IPS-15b (cell line): ENCODE measurements around the gene DUS4L.

Source experiments
- H3K27me3 ChIP-seq: one replicate; pipeline ENCODE4 v1.6.1; 2013; ENCODE audit warnings: low read length; ENCODE audit not compliant: control insufficient read depth, insufficient read depth
- H3K36me3 ChIP-seq: one replicate; pipeline ENCODE4 v1.6.1; 2013; ENCODE audit warnings: low read length; ENCODE audit not compliant: control insufficient read depth, insufficient read depth
- H3K4me1 ChIP-seq: one replicate; pipeline ENCODE4 v1.6.1; 2013; ENCODE audit warnings: mild to moderate bottlenecking, low read length; ENCODE audit not compliant: control insufficient read depth, insufficient read depth
- H3K4me3 ChIP-seq: one replicate; pipeline ENCODE4 v1.5.1; 2013; ENCODE audit warnings: low read depth, low read length
- H3K9ac ChIP-seq: one replicate; pipeline ENCODE4 v1.6.1; 2013; ENCODE audit warnings: low read depth, mild to moderate bottlenecking, low read length
- H3K9me3 ChIP-seq: one replicate; pipeline ENCODE4 v1.6.1; 2013; ENCODE audit warnings: mild to moderate bottlenecking, low read length; ENCODE audit not compliant: control insufficient read depth, insufficient read depth

Gene DUS4L

DNA sequence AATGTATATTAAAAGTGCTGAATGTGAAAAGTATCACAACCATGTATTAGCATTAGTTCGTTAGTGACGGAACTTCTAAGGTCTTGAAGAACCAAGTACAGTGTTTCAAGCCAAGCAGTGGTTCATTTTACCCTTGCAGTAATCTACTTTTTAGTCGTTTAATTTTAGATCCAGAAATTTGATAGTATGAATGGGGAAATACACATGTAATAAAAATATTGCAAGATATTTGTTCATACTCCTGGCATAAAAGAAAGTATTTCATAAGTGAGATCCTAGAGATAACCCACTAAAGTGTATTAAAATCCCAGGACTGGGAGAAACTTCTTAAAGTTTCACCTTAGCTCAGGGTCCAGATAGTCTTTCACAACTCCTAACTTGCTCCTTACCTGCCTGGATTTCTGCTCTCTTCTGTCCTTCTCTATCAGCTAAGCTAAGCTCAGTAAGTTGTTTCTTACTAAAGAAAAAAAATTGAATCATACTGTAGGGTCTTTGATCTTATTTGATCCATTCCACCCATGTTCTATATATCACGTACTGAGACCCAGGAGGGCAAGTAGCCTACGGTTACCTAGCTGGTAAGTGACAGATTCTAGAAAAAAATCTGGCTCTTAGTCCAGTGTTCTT lies 17.7 kb downstream of the DUS4L start:
- H3K27me3 ChIP-seq, result no peaks in the 10 kb centered on the region
- no peaks in the 10 kb centered on the region for H3K36me3 ChIP-seq
- H3K4me1 ChIP-seq, result peaks cover 4% of the 10 kb centered on the region
- H3K4me3 ChIP-seq, result no peak overlapping the region
- H3K9me3 ChIP-seq, result no peaks in the 10 kb centered on the region
- H3K9ac ChIP-seq, result no peak overlapping the region

DNA sequence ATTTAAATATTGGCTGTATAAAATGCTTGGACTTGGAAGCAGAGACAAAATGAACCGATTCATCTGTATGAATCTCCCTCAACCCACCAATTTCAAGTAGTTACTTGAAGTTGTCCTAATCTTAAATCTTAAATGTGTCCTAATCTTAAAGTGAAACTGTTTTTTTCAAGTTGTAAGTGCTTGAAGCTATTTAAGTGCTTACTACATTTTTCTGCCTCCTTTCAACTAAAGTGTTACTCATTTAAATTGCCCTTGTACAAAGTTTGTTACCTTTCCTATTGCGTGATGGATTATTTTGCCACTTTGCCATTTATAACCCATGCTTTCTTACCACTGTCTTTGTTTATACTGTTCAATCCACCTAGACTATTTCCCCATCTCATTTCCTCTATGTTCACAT lies 19.1 kb downstream of the DUS4L start:
- Histone ChIP-seq H3K9me3 (no peaks in the 10 kb centered on the region), H3K4me3 (no peak overlapping the region), H3K36me3 (no peaks in the 10 kb centered on the region), H3K4me1 (peaks cover 4% of the 10 kb centered on the region), H3K27me3 (no peaks in the 10 kb centered on the region), H3K9ac (no peak overlapping the region)

DNA sequence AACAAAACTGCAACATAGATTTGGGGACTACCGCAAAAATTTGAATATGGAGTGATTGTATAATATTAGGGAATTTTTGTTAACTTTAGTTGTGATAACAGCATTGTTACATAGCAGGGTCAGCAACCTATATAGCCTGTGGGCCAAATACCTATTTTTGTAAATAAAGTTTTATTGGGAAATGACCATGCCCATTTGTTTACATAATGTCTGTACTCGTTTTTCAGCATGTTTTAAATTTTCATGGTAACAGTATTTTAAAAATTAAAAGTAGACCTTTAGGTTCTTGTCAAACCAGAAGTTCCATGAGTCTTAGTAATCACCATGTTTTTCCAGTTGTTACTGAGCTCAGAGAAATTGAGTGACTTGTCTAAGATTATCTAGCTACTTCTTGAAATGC lies 20.9 kb downstream of the DUS4L start:
- Histone ChIP-seq H3K4me3 (no peak overlapping the region), H3K36me3 (no peaks in the 10 kb centered on the region), H3K27me3 (no peaks in the 10 kb centered on the region)

DNA sequence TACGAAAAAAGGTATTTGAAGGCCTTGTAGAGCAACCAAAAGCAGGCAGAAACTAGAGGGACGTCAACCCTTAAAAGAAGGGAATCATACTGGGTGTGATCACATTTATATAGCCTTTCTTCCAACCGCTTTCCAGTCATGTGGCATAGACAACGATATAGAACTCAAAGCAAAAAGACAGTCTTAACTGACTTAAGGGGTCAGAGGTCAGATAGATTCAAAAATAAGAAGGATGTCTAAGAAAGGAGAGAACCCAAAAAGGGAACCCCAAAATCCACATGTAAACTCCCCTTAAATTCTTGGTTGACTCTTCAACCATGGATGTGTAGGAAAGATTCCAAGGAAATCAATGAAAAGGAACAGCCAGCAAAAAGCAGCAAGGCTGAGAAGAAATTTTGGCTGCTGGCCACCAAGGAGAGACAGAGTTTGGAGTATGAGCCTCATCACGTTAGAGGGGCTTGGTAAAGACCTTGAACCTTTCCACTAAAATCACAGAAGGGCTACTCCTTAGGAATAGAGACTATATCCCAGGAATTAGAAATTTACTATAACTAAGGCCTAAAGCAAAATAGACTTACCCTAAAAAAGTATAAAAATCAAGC lies 24.9 kb downstream of the DUS4L start:
- no peaks in the 10 kb centered on the region for H3K27me3 ChIP-seq
- no peak overlapping the region for H3K9ac ChIP-seq
- no peaks in the 10 kb centered on the region for H3K36me3 ChIP-seq
- H3K4me1 ChIP-seq, result no peaks in the 10 kb centered on the region
- no peak overlapping the region for H3K4me3 ChIP-seq
- no peaks in the 10 kb centered on the region for H3K9me3 ChIP-seq

More for the DNA sequence above, 20.9 kb downstream of the DUS4L start:
- Histone ChIP-seq H3K9ac (no peak overlapping the region), H3K4me1 (peaks cover 4% of the 10 kb centered on the region), H3K9me3 (no peaks in the 10 kb centered on the region)

DNA sequence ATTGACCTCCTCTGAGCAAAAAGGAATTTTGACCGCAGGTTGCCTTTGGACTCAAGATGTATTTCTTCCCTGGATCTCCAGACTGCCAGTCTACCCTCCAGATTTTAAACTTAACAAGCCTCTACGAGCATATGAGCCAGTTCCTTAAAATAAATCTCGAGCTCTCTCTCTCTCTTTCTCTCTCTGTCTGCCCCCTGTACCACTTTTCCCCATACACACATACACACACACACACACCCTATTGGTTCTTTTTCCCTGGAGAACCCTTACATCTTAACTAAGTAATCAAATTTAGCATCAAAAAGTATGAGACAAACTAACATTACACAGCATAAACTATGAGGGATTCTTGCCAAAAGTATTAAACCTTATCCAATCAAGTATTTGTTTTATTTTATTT lies 27.6 kb downstream of the DUS4L start:
- no peak overlapping the region for H3K4me3 ChIP-seq
- H3K9ac ChIP-seq, result no peak overlapping the region
- H3K9me3 ChIP-seq, result no peaks in the 10 kb centered on the region
- H3K36me3 ChIP-seq, result no peaks in the 10 kb centered on the region
- no peaks in the 10 kb centered on the region for H3K27me3 ChIP-seq
- H3K4me1 ChIP-seq, result no peaks in the 10 kb centered on the region

DNA sequence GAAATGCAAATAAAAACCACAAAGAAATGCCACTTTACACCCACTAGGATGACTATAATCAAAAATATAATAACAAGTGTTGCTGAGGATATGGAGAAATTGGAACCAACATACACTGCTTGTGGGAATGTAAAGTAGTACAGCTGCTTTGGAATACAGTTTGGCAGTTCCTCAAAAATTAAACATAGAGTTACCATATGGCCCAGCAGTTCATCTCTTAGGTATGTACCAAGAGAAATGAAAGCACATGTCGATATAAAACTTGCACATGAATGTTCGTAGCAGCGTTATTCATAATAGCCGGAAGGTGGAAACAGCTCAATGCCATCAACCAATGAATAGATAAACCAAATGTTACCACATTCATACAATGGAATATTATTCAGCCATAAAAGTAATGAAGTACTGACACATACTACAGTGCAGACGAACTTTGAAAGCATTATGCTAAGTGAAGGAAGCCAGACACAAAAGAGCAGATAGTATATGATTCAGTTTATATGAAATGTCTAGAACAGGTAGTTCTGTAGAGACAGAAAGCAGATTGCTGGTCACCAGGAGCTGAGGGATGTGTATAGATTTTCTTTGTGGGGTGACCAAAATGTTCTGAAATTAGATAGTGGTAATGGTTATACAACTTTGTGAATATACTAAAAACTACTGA lies 28.7 kb downstream of the DUS4L start:
- Histone ChIP-seq H3K36me3 (no peaks in the 10 kb centered on the region), H3K9ac (no peak overlapping the region), H3K9me3 (no peaks in the 10 kb centered on the region), H3K4me1 (no peaks in the 10 kb centered on the region), H3K4me3 (no peak overlapping the region), H3K27me3 (no peaks in the 10 kb centered on the region)

DNA sequence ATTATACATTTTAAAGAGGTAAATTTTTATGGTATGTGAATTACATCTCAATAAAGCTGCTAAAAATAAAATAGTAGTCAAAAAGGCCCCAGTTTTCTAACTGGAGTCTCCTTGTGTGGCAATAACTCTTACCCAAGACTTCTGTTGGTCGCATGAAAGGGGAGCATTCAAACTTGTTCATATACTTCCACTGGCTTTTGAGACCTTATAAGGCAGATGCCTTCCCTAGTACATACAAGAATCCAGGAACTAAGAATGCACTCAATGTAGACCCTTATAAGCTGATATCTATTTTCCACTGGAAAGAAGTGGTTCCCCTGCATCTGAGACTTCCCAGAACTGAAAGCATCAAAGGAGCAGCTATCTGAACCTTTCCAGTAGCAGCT lies 29.2 kb downstream of the DUS4L start:
- H3K27me3 ChIP-seq, result no peaks in the 10 kb centered on the region
- no peaks in the 10 kb centered on the region for H3K9me3 ChIP-seq
- H3K9ac ChIP-seq, result no peak overlapping the region
- no peak overlapping the region for H3K4me3 ChIP-seq
- H3K36me3 ChIP-seq, result no peaks in the 10 kb centered on the region
- no peaks in the 10 kb centered on the region for H3K4me1 ChIP-seq

DNA sequence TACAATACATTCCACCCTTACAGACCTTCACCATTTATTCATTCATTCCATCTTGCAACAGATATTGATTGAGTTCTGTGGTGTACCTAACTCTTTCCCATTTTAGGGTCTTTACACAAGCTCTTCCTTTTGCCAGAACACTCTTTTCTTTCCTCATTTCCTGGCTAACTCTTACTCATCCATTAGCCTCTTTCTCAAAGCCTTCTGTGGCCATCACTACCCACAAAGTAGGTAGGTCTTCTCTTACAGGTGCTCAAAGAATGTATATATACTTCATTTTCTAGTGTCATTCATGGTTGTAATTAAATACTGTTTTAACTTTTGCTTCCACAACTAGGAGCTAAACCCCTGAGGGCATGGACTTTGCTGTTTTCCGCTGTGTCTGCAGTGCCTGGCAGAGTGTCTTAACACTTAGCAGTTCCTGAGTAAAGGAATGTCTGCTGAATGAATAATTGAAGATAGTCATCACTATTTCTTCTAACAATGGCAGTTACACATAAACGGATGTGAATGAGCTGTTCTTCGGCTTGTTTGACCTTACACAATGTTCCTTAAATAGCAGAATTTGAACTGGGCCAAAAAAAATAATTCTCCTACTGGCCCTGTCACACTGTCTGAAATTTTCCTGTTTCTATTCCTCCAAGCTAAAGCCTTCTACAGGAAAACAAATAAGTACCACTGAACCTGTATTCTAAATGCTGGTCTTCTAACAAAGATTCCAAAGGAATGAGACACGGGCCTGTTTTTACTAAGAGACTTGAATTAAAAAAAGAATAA lies 31.4 kb downstream of the DUS4L start:
- H3K4me3 ChIP-seq, result no peak overlapping the region
- no peaks in the 10 kb centered on the region for H3K36me3 ChIP-seq
- no peaks in the 10 kb centered on the region for H3K9me3 ChIP-seq
- H3K4me1 ChIP-seq, result no peaks in the 10 kb centered on the region
- no peaks in the 10 kb centered on the region for H3K27me3 ChIP-seq
- H3K9ac ChIP-seq, result no peak overlapping the region

DNA sequence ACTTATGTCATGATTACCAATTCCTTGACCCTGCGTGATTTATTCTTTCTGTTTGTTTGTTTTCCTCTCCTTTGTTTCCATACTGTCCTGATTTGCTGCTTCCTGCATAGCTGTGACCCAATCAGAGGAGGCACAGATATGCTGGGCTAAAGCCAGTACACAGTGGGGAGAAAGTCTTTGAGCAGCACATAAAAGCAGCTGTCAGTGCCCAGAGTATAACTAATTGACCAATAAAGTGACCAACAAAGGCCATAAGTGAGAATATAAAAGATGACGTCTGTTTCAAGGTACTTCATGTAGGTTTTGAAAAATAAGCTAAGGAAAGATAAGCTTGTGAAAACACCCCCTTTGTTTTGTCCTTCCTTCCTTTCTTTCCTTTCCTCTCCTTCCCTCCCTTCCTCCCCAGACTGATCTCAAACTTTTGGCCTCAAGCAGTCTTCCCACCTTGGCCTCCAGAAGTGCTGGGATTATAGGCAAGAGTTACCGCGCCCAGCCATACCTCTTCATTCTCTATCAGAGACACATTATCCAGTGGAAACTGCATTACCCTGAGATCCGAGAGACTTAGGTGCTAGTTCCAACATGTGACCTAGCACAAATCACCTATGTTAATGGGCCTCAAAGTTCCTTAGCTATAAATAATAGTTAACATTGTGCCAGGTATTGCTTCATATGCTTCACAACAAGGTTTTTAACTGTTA lies 33.3 kb downstream of the DUS4L start:
- Histone ChIP-seq H3K4me1 (no peaks in the 10 kb centered on the region), H3K36me3 (no peaks in the 10 kb centered on the region), H3K4me3 (no peak overlapping the region), H3K9me3 (no peaks in the 10 kb centered on the region), H3K27me3 (no peaks in the 10 kb centered on the region), H3K9ac (no peak overlapping the region)

DNA sequence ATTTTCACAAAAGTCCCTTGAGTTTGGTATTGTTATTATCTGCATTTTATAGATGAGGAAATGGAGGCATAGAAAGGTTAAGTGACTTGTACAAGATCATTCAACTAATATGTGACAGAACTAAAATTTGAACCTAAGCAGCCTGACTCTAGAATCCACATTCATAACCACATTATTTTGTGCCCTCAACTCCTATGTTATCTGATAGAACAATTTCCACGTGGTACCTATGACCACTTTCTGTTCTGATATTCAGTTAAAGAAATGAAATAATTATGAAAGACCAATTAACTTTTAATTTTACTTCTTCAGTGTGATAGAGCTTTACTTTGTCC lies 33.8 kb downstream of the DUS4L start:
- H3K4me3 ChIP-seq, result no peak overlapping the region
- H3K27me3 ChIP-seq, result no peaks in the 10 kb centered on the region
- no peaks in the 10 kb centered on the region for H3K4me1 ChIP-seq
- H3K9me3 ChIP-seq, result no peaks in the 10 kb centered on the region
- no peaks in the 10 kb centered on the region for H3K36me3 ChIP-seq
- no peak overlapping the region for H3K9ac ChIP-seq

DNA sequence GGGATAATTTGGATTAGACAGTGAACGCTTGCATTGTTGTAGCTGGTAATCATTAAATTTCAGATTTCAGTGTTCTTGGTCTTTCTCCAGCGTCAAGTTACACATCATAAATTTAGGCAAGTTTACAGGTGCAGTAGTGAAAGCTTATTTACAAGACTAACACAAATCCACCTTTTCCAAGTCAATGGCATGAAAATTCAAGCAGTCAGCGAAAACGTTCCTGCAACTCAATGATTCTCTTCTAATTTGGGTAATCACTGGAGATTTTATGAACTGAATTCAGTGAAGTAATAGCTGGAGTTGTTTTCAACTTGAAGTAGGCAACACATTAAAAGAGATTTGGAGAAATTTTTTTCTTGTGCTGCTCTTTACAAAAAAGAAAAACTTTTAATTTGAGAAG lies 34.2 kb downstream of the DUS4L start:
- H3K36me3 ChIP-seq, result no peaks in the 10 kb centered on the region

More for the DNA sequence above, 34.2 kb downstream of the DUS4L start:
- Histone ChIP-seq H3K4me3 (no peak overlapping the region), H3K9me3 (no peaks in the 10 kb centered on the region), H3K9ac (no peak overlapping the region), H3K4me1 (no peaks in the 10 kb centered on the region), H3K27me3 (no peaks in the 10 kb centered on the region)
